Posterior cingulate gyrus (tissue), 11 donors: ENCODE data around the gene TCEANC2.

Experiments
- DNase-seq, 10 donors: peaks; one replicate each; pipeline versions ENCODE4 v3.0.0 to v3.0.0-alpha.2; 2020 to 2021; ENCODE audit warnings: mixed read lengths in 3 of 10
- intact Hi-C: fragments of 100-400 bp; cut with DNase I; formaldehyde crosslinking; loops from one replicate; pipeline ENCODE4 v1.15.1; 2023

The TCEANC2 gene

GRCh38 chr1:54127594-54128300 is 74.3 kb downstream of the TCEANC2 start:
- DNase-seq: peak in 1 of 10 donors; percentile 19
- intact Hi-C loops: no loop called here

- peak in 1 of 10 donors; percentile 35 for DNase-seq
- intact Hi-C loops: no loop called here
Measured at GRCh38 chr1:54129858-54130257, 76.5 kb downstream of the TCEANC2 start.

- no peak for DNase-seq
- intact Hi-C loops: no loop called here
Measured at GRCh38 chr1:54131419-54131818, 78.0 kb downstream of the TCEANC2 start.

- intact Hi-C loops: no loop called here
- DNase-seq: peak in 1 of 10 donors; percentile 15
Measured at GRCh38 chr1:54132495-54132894, 79.1 kb downstream of the TCEANC2 start.

- intact Hi-C loops: no loop called here
- DNase-seq: peak in 2 of 10 donors; percentile 21 to 34
Measured at GRCh38 chr1:54134295-54134694, 80.9 kb downstream of the TCEANC2 start.

GRCh38 chr1:54135436-54136120 is 82.2 kb downstream of the TCEANC2 start:
- intact Hi-C loops: no loop called here
- DNase-seq: peak in 2 of 10 donors; percentile 6 to 13

GRCh38 chr1:54136269-54136896 is 83.0 kb downstream of the TCEANC2 start:
- peak in 2 of 10 donors; percentile 74 to 84 for DNase-seq
- intact Hi-C loops: no loop called here

GRCh38 chr1:54136963-54137533 is 83.6 kb downstream of the TCEANC2 start:
- DNase-seq: peak in 1 of 10 donors; percentile 2
- intact Hi-C loops: no loop called here

- intact Hi-C loops: no loop called here
- DNase-seq: peak in 2 of 10 donors; percentile 58 to 59
Measured at GRCh38 chr1:54137534-54138061, 84.2 kb downstream of the TCEANC2 start.

GRCh38 chr1:54138994-54139393 is 85.6 kb downstream of the TCEANC2 start:
- intact Hi-C loops: no loop called here
- DNase-seq: peak in 2 of 10 donors; percentile 8 to 26

GRCh38 chr1:54139711-54140110 is 86.3 kb downstream of the TCEANC2 start:
- DNase-seq: peak in 2 of 10 donors; percentile 56 to 67
- intact Hi-C loops: no loop called here

GRCh38 chr1:54142146-54142900 is 88.9 kb downstream of the TCEANC2 start:
- intact Hi-C loops: no loop called here
- peak in 1 of 10 donors; percentile 46 for DNase-seq

GRCh38 chr1:54144366-54144765 is 91.0 kb downstream of the TCEANC2 start:
- intact Hi-C loops: no loop called here
- DNase-seq: peak in 1 of 10 donors; percentile 80

- intact Hi-C loops: no loop called here
- DNase-seq: no peak
Measured at GRCh38 chr1:54149734-54150133, 96.3 kb downstream of the TCEANC2 start.

GRCh38 chr1:54151013-54151412 is 97.6 kb downstream of the TCEANC2 start:
- intact Hi-C loops: no loop called here
- DNase-seq: no peak

GRCh38 chr1:54152696-54153095 is 99.3 kb downstream of the TCEANC2 start, which contains the start of gene CDCP2:
CDCP2 (minus strand) TSS chr1:54153000; CDS start chr1:54152922, 78 bp downstream.
- DNase-seq: peak in 1 of 10 donors; percentile 35
- intact Hi-C loops: no loop called here

- peak in 1 of 10 donors; percentile 70 for DNase-seq
- intact Hi-C loops: no loop called here
Measured at GRCh38 chr1:54153535-54154439, 100.4 kb downstream of the TCEANC2 start.
